Activated T-cell treated with anti-CD3 and anti-CD28 coated beads, Interleukin-2, amount 50 U/mL, for 1 hour (primary cell): Measurements from ENCODE around the gene DAP.
"Not testable (repeated sequence)": the region's sequence is repeated elsewhere in the genome, so short reads cannot be mapped to it uniquely, and the experiment has no call there.

Source experiments
- DNase-seq: peaks from one replicate; pipeline ENCODE4 v3.0.0-alpha.2; 2020

DAP gene

GRCh38 chr5:10733426-10733825 is 27.6 kb downstream of the DAP start:
- no peak for DNase-seq

- DNase-seq, result no peak
These were observed 29.1 kb downstream of the DAP start for GRCh38 chr5:10731913-10732312.

GRCh38 chr5:10730043-10730351 is 31.0 kb downstream of the DAP start:
- DNase-seq, result no peak

- DNase-seq, result no peak
These were observed 31.6 kb downstream of the DAP start for GRCh38 chr5:10729320-10730042.

GRCh38 chr5:10728679-10729078 is 32.4 kb downstream of the DAP start:
- DNase-seq, result no peak

GRCh38 chr5:10727861-10728260 is 33.2 kb downstream of the DAP start:
- DNase-seq, result no peak

- no peak for DNase-seq
These were observed 34.0 kb downstream of the DAP start for GRCh38 chr5:10726913-10727517.

GRCh38 chr5:10726179-10726912 is 34.7 kb downstream of the DAP start:
- no peak for DNase-seq

- DNase-seq, result no peak
These were observed 35.4 kb downstream of the DAP start for GRCh38 chr5:10725636-10726035.

GRCh38 chr5:10724781-10725507 is 36.1 kb downstream of the DAP start:
- DNase-seq, result no peak

GRCh38 chr5:10723514-10723913 is 37.5 kb downstream of the DAP start:
- DNase-seq, result no peak

GRCh38 chr5:10720766-10721165 is 40.3 kb downstream of the DAP start:
- not testable (repeated sequence) for DNase-seq

- DNase-seq, result no peak
These were observed 41.1 kb downstream of the DAP start for GRCh38 chr5:10719965-10720364.

- DNase-seq, result not testable (repeated sequence)
These were observed 42.4 kb downstream of the DAP start for GRCh38 chr5:10718617-10719016.

GRCh38 chr5:10716825-10717224 is 44.2 kb downstream of the DAP start:
- DNase-seq, result not testable (repeated sequence)

- no peak for DNase-seq
These were observed 45.3 kb downstream of the DAP start for GRCh38 chr5:10715605-10716290.

- DNase-seq, result no peak
These were observed 48.3 kb downstream of the DAP start for GRCh38 chr5:10712574-10713366.

GRCh38 chr5:10711562-10711961 is 49.5 kb downstream of the DAP start:
- DNase-seq, result no peak

- no peak for DNase-seq
These were observed 50.4 kb downstream of the DAP start for GRCh38 chr5:10710513-10711128.

GRCh38 chr5:10709933-10710332 is 51.1 kb downstream of the DAP start:
- no peak for DNase-seq

GRCh38 chr5:10709409-10709808 is 51.6 kb downstream of the DAP start:
- no peak for DNase-seq
